ENCODE measurements around the gene VPS35L.
A peak's percentile ranks its signal among the peaks of the same experiment; 100 is the strongest.
"Not testable (repeated sequence)": the region's sequence is repeated elsewhere in the genome, so short reads cannot be mapped to it uniquely, and the experiment has no call there.

Gene VPS35L

DNA sequence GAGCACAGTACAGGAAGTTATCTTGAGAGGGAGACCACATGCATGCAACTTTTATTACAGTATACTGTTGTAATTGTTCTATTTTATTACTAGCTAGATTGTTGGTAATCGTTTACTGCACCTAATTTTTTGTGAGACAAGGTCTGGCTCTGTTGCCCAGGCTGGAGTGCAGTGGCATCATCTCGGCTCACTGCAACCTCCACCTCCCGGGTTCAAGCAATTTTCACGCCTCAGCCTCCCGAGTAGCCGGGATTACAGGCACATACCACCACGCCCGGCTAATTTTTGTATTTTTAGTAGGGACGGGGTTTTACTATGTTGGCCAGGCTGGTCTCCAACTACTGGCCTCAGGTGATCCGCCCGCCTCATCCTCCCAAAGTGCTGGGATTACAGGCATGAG lies 161.2 kb downstream of the VPS35L start:
- not testable (repeated sequence) for DNase-seq

DNA sequence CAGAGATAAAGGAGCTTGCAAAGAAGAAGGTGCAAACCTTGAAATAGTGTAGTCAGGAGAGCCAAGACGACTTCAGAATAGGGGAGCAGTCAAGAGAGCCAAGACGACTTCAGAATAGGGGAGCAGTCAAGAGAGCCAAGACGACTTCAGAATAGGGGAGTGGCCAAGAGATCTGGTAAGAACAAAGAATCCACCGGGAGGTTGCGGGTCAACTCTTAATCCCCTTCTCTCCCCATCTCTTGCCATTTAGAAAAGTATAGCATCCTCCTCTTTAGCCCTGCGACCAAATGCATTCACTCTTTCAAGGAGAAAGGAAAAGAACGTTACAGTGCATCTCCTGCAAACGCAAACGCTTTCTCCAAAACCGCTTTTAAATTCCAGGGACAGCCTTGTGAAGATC lies 161.8 kb downstream of the VPS35L start:
- no peak for DNase-seq

GRCh38 chr16:19717741-19718623 lies 162.5 kb downstream of the VPS35L start, which contains the start of the genes IQCK and KNOP1:
TSS of gene IQCK (plus strand) at chr16:19718271. CDS start at chr16:19718307, 36 bp downstream.
TSS of gene KNOP1 (minus strand) at chr16:19718227. CDS start at chr16:19715035, 3,192 bp downstream.
- peak; percentile 93 for DNase-seq

DNA sequence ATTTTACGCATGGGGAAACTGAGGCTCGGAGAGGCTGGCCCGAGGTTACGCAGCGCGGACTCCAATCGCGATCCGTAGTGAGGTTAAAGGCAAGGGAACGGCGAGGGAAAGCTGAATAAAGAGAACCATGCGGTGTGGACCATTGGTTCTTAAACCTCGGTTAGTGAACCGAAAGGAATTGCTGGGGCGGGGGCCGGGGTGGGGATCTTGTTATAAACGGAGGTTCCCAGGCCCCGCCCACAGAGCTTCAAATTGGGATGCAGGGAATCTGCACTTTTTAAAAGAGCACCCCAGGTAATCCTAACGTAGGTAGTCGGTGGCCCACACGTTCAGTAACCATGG lies 163.1 kb downstream of the VPS35L start:
- DNase-seq: peak; percentile 62

- no peak for DNase-seq
Observed at GRCh38 chr16:19722269-19722952, 166.9 kb downstream of the VPS35L start.

- DNase-seq: no peak
Observed at GRCh38 chr16:19722981-19723380, 167.5 kb downstream of the VPS35L start.

- DNase-seq: no peak
Observed at GRCh38 chr16:19728636-19728965, 173.1 kb downstream of the VPS35L start.

- DNase-seq: no peak
Observed at GRCh38 chr16:19733551-19733950, 178.0 kb downstream of the VPS35L start.

- DNase-seq: no peak
Observed at GRCh38 chr16:19735074-19735867, 179.8 kb downstream of the VPS35L start.

DNA sequence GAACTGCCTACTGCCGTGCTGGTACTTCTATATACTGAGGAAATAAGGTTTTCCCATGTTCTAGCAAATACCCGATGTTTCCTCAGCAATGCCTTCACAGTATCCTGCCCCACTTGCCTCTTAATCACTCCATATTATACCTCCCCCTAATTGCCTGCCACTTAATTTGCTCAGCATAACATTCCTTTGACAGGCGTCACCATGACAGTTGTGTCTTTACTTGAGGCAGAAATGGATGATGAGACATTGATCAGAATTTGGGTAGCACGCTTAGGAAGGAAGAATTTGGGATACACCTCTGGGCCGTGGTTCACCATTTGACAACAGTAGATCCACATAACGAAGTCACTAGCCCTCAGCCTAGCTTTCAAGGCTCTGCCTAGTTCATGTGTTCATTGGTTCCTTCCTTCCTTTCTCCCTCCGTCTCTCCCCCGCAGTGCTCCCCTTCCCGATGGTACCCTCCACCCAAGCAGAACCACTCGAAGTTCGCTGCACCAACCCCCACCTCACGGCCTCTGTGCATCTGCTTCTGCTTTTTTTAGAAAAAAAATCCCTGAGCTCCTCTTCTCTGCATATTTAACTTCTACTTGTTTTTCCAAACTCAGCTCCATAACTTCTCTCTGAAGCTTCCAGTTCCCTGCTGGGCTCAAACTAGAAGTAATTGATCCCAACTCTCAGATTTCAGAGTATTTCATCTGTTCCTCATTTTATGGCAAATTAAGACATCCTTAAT lies 182.0 kb downstream of the VPS35L start:
- DNase-seq: no peak

DNA sequence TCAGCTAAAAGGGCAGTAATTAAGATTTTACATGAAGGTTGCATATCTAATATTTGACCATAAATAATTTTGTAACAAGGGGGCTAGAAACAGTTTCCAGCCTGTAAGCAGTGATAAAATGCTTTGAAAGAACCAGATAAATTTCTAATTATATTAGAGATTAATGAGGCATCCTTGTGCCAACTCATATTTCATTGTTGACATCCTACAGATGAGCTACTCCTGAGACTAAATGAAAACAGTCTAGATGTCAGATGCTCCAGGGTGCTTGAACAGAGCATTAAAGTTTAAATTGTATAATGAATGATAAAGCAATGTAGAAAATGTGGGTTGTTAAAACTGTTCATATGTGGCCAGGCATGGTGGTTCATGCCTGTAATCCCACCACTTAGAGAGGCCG lies 185.9 kb downstream of the VPS35L start:
- DNase-seq: no peak

GRCh38 chr16:19743816-19744159 lies 188.3 kb downstream of the VPS35L start:
- DNase-seq: no peak

GRCh38 chr16:19744670-19745069 lies 189.2 kb downstream of the VPS35L start:
- DNase-seq: peak; percentile 50

- no peak for DNase-seq
Observed at GRCh38 chr16:19745286-19746010, 189.9 kb downstream of the VPS35L start.

DNA sequence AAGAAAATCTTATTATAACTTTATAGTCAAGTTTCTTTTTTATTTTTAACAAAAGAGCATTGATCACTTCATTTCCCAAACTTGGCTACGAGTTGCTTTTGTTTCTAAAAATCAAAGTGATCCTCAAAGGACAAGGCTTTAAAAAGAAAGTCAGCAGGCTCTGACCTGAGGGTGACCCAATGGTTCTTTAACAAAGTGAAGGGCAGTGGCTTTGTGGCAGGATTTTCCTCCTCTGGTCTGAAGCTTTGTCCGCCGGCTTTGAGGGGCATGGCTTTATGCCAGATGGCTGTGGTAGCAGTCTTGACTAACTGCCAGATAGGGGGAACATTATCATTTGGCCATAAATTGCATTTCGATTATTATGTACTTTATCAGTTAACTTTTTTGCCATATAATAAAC lies 191.1 kb downstream of the VPS35L start:
- no peak for DNase-seq

DNA sequence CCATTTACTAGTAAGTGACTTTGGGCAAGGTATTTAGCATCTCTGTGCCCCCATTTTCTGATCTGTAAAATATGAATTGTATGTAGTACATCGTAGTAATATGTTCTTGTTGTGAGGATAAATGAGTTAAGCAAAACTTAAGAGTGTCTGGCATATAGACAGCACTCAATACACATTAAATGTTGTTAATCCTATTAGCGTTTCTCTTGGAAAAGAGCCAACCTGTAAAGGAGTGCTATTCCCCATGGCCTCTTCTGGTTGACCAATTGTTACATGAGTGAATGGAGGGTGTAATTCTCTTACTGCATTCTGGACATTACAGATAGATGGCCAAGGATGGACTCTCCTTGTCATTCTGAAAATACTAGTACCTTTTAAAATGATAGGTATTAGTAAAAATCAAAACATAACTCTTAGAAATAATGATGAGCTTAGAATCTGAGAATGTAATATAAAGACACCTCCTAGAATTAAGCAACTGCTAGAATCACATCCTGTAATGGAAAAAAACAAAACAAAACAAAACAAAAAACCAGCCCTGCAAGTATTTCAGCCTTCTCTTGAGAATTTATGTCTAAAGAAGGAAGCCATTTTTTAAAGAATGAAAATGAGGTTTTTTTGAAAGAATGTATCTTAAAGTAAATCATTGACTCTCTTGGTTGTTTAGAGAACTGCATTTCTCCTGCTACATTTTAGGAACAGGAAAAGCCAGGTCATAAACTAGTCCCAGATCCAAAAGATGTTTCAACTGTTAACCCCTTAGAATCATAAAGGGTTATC lies 193.1 kb downstream of the VPS35L start:
- DNase-seq: no peak

DNA sequence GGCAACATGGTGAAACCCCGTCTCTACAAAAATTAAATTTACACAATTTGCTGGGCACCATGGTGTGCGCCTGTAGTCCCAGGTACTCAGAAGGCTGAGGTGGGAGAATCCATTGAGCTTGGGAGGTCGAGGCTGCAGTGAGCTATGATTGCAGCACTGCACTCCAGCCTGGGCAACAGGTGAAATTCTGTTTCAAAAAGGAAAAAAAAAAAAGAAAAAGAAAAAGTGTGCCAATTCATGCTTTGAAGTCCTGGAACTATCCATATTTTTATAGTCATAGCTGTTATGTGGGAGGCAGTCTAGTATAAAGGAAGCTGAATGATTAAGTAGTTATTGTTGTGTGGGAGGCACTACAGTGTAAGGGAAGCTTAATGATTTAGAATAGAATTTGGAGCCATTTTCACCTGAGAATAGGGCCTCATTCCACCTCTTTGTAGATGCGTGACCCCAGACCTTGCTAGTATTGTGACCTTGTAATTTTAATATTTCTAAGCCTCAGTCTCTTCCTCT lies 194.1 kb downstream of the VPS35L start:
- no peak for DNase-seq

All from DMS53 (cell line).